Esophagus muscularis mucosa (tissue), 4 donors: ENCODE measurements around the gene GTPBP6. TPM values are rescaled to one million over a fixed set of nuclear protein-coding genes. Genes with fewer than 3 reads are reported as not detected.

Experiments used
- DNase-seq: peaks from one replicate; pipeline ENCODE4 v3.0.0-alpha.2; 2017; ENCODE audit errors: extremely low spot score
- H3K27ac ChIP-seq, 4 donors: fragments of 200-600 bp; sonication (generic); replicated peaks in 1 of 4; 1 replicate in 3 of 4; 2 replicates in 1 of 4; pipeline ENCODE4 v1.5.1; 2016 to 2019; ENCODE audit warnings: mild to moderate bottlenecking in 1 of 4
- H3K27me3 ChIP-seq, 4 donors: fragments of 200-600 bp; sonication (generic); one replicate each; pipeline versions ENCODE4 v1.5.1 to v1.6.0; 2016 to 2019
- H3K36me3 ChIP-seq, 4 donors: fragments of 200-600 bp; sonication (generic); one replicate each; pipeline ENCODE4 v1.5.1; 2016 to 2019
- H3K4me1 ChIP-seq, 4 donors: fragments of 200-600 bp; sonication (generic); one replicate each; pipeline ENCODE4 v1.5.1; 2016 to 2019
- H3K4me3 ChIP-seq, 4 donors: fragments of 200-600 bp; sonication (generic); 1 replicate in 2 of 4; 2 replicates in 2 of 4; pipeline ENCODE4 v1.5.1; 2016 to 2019; ENCODE audit warnings: mild to moderate bottlenecking in 4 of 4, moderate library complexity in 1 of 4
- H3K9me3 ChIP-seq, 4 donors: fragments of 200-600 bp; sonication (generic); 1 replicate in 3 of 4; 2 replicates in 1 of 4; pipeline ENCODE4 v1.5.1; 2016 to 2019
- EP300 ChIP-seq: sonication (generic); formaldehyde crosslinking; IDR thresholded peaks from one replicate; pipeline ENCODE4 v1.6.1; 2017; ENCODE audit warnings: antibody characterized with exemption
- POLR2A ChIP-seq: fragments of 450-650 bp; IDR thresholded peaks from one replicate; pipeline ENCODE4 v1.6.1; 2017; ENCODE audit warnings: antibody characterized with exemption, moderate library complexity, mild to moderate bottlenecking, low read depth
- POLR2AphosphoS5 ChIP-seq, 2 donors: sonication (generic); formaldehyde crosslinking; IDR thresholded peaks; one replicate each; pipeline ENCODE4 v1.6.1; 2017; ENCODE audit warnings: antibody characterized with exemption in 2 of 2
- WGBS: methylation state at CpG from one replicate; pipeline ENCODE4 v1.1.5; 2018; 5-methylcytosine and 5-hydroxymethylcytosine counted together
- intact Hi-C: fragments of 100-400 bp; cut with DNase I; formaldehyde crosslinking; loops from one replicate; pipeline ENCODE4 v1.15.1; 2023
- total RNA-seq, 4 donors: library from RNA; depleted of rRNA; stranded (reverse); fragments of >200 nt; gene quantifications; one replicate each; pipeline versions ENCODE4 v1.1.0 to v1.2.1, GENCODE V29; 2016
- TF ChIP-seq, protein P1 (sequence below), 3 experiments: fragments of 200-600 bp in 2 of 3; fragments of 450-650 bp in 1 of 3; sonication (generic) in 2 of 3; IDR thresholded peaks; one replicate each; pipeline ENCODE4 v1.5.1; 2017 to 2019; ENCODE audit warnings: antibody characterized with exemption in 3 of 3, mild to moderate bottlenecking in 2 of 3, moderate library complexity in 1 of 3

GTPBP6 gene
- total RNA-seq, 4 donors from 2014 or later: 31.6 to 61.4 (median 55.5) TPM

DNA sequence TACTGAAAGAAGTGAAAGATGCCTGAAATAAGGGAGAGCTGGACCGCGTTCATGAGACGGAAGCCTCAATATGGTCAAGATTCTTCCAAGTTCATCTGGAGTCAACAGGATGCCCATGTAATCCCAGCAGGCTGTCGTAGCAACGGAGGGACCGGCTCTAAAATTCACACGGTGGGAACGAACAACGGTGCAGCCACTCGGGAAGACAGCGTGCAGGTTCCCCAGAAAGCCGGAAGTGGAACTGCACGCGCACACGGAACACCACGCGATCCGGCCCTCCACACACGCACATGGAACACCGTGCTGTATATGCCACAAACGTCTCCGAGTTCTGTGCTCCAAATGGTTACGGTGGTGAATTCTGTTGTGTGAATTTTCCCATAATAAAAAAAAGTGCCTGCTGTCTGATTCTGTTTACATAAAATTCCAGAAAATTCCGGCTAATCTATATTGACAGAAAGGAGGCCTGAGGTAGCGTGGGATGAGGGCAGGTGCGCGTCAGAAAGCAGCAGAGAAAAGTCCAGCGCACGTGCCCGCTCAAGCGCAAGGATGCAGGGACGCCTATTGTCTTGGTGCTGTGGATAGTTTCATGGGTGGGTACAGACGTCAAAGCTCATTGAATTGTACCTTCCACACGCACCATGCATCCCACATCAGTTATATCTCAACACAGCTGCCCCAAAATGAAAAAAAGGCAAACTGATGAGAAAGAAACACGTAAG, 36.9 kb upstream of the GTPBP6 start:
- Histone ChIP-seq H3K9me3 (peaks cover 0 to 19% (median 11%) of the 10 kb centered on the region in 4 donors), H3K4me3 (no peak overlapping the region), H3K36me3 (peaks cover 0 to 37% (median 22%) of the 10 kb centered on the region in 4 donors), H3K27me3 (no peaks in the 10 kb centered on the region), H3K27ac (no peak overlapping the region), H3K4me1 (no peaks in the 10 kb centered on the region)
- TF ChIP-seq, protein P1, sequence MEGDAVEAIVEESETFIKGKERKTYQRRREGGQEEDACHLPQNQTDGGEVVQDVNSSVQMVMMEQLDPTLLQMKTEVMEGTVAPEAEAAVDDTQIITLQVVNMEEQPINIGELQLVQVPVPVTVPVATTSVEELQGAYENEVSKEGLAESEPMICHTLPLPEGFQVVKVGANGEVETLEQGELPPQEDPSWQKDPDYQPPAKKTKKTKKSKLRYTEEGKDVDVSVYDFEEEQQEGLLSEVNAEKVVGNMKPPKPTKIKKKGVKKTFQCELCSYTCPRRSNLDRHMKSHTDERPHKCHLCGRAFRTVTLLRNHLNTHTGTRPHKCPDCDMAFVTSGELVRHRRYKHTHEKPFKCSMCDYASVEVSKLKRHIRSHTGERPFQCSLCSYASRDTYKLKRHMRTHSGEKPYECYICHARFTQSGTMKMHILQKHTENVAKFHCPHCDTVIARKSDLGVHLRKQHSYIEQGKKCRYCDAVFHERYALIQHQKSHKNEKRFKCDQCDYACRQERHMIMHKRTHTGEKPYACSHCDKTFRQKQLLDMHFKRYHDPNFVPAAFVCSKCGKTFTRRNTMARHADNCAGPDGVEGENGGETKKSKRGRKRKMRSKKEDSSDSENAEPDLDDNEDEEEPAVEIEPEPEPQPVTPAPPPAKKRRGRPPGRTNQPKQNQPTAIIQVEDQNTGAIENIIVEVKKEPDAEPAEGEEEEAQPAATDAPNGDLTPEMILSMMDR (IDR thresholded peaks at IDR 0.05): no peak
- TF ChIP-seq POLR2A (no peak), POLR2AphosphoS5 (IDR thresholded peaks at IDR 0.05) (no peak), EP300 (no peak)
- DNase-seq: no peak
- 96% methylated on average over 35 of the region's 35 CpGs for WGBS
- intact Hi-C loops: no loop called here

DNA sequence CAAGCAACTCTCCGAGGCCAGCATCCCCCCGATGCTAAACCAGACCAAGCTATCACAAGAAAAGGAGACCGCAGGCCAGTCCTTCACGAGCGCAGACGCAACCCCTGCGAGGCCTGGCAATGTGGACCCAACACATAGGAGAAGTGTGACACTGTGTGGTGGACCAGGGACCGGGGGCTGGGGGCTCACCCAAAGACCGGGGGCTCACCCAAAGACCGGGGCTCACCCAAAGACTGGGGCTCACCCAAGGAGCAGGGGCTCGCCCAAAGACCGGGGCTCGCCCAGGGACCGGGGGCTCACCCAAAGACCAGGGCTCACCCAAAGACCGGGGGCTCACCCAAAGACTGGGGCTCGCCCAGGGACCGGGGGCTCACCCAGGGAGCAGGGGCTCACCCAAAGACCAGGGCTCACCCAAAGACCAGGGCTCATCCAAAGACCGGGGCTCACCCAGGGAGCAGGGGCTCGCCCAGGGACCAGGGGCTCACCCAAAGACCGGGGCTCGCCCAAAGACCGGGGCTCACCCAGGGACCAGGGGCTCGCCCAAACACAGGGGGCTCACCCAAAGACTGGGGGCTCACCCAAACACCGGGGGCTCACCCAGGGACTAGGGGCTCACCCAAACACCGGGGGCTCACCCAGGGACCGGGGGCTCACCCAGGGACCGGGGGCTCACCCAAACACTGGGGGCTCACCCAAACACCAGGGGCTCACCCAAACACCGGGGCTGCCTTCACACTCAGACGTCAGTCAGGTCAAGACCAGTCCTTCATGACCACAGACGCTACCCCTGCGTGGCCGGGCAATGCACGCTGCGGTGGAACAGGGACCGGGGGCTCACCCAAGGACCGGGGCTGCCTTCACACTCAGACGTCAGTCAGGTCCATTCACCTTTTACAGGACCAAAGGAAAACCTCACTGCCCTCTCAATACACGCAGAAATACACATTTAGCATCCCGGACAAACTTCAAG, 35.3 kb upstream of the GTPBP6 start:
- intact Hi-C loops: no loop called here
- WGBS: 96% methylated on average over 20 of the region's 39 CpGs
- no peaks in the 10 kb centered on the region for H3K27me3 ChIP-seq
- H3K9me3 ChIP-seq: peaks cover 0 to 3% (median 0%) of the 10 kb centered on the region in 4 donors
- H3K27ac ChIP-seq: no peak overlapping the region
- H3K36me3 ChIP-seq: peaks cover 0 to 21% (median 7%) of the 10 kb centered on the region in 4 donors
- H3K4me3 ChIP-seq: no peak overlapping the region
- TF ChIP-seq POLR2AphosphoS5 (IDR thresholded peaks at IDR 0.05) (no peak), EP300 (no peak), POLR2A (no peak)
- TF ChIP-seq, protein P1 (IDR thresholded peaks at IDR 0.05): no peak
- no peak for DNase-seq
- H3K4me1 ChIP-seq: peaks cover 0 to 3% (median 0%) of the 10 kb centered on the region in 4 donors

DNA sequence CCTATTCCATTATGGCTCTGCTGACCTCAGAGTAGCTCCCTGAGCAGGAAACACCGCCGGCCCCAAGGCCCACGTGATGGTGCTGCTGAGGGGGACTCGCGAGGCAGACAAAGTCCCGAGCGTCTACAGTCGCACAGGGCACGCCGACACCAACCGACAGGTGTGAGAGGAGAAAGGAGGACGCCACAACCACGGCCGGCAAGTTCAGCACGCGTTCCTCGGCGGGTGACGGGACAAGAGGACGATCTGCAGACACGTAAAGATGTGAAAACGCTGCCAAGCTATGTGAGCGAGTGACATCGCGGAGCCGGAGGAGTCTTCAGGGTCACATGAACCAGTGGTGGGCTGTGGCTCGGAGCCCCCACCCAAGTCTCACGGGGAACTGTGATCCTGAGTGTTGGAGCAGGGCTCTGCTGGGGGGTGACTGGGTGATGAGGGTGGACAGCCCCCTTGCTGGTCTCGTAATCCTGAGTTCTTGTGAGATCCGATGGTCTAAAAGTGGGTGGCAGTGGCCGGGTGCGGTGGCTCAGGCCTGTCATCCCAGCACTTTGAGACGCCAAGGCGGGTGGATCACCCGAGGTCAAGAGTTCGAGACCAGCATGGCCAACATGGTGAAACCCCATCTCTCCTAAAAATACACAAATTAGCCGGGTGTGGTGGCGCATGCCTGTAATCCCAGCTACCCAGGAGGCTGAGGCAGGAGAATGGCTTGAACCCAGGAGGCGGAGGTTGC, 34.2 kb upstream of the GTPBP6 start:
- no peaks in the 10 kb centered on the region for H3K27me3 ChIP-seq
- intact Hi-C loops: no loop called here
- peaks cover 0 to 3% (median 0%) of the 10 kb centered on the region in 4 donors for H3K4me1 ChIP-seq
- H3K9me3 ChIP-seq: no peaks in the 10 kb centered on the region
- H3K27ac ChIP-seq: no peak overlapping the region
- no peak overlapping the region for H3K4me3 ChIP-seq
- TF ChIP-seq, protein P1 (IDR thresholded peaks at IDR 0.05): no peak
- TF ChIP-seq EP300: no peak
- TF ChIP-seq POLR2AphosphoS5 (IDR thresholded peaks at IDR 0.05): no peak
- no peak for TF ChIP-seq POLR2A
- no peak for DNase-seq
- WGBS: 98% methylated on average over 38 of the region's 39 CpGs
- H3K36me3 ChIP-seq: peaks cover 0 to 10% (median 5%) of the 10 kb centered on the region in 4 donors

DNA sequence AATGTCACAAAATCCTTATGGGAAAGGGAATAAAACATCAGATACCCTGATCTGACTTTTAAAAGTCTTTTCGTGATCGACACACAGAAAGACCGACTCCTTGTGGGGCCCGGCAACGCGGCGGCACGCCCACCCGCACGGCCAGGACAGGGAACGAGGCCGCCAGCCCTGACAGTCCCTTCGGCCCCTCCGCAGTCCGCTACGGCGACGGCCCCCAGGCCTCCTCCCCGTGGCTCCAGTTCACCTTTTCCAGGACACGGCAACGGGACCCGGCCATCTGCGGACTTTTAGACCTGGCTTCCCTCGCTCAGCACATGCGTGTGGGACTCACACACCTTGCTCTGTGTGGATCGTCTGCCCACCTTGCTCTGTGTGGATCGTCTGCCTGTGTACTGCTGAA, 33.6 kb upstream of the GTPBP6 start:
- DNase-seq: no peak
- peaks cover 0 to 10% (median 4%) of the 10 kb centered on the region in 4 donors for H3K36me3 ChIP-seq
- no peak overlapping the region for H3K4me3 ChIP-seq
- 95% methylated on average over 27 of the region's 27 CpGs for WGBS
- intact Hi-C loops: no loop called here
- no peaks in the 10 kb centered on the region for H3K9me3 ChIP-seq
- H3K4me1 ChIP-seq: peaks cover 0 to 3% (median 0%) of the 10 kb centered on the region in 4 donors
- TF ChIP-seq EP300 (no peak), POLR2AphosphoS5 (IDR thresholded peaks at IDR 0.05) (no peak), POLR2A (no peak)
- TF ChIP-seq, protein P1 (IDR thresholded peaks at IDR 0.05): no peak
- no peak overlapping the region for H3K27ac ChIP-seq
- no peaks in the 10 kb centered on the region for H3K27me3 ChIP-seq
